GM19043 (cell line): ENCODE measurements around the gene GSDMA.

Experiments
- ATAC-seq: cut with Tn5 transposase; IDR thresholded peaks from one replicate; pipeline ENCODE4 v1.9.1; 2021; ENCODE audit warnings: low read depth; ENCODE audit not compliant: unreplicated experiment

GSDMA gene

DNA sequence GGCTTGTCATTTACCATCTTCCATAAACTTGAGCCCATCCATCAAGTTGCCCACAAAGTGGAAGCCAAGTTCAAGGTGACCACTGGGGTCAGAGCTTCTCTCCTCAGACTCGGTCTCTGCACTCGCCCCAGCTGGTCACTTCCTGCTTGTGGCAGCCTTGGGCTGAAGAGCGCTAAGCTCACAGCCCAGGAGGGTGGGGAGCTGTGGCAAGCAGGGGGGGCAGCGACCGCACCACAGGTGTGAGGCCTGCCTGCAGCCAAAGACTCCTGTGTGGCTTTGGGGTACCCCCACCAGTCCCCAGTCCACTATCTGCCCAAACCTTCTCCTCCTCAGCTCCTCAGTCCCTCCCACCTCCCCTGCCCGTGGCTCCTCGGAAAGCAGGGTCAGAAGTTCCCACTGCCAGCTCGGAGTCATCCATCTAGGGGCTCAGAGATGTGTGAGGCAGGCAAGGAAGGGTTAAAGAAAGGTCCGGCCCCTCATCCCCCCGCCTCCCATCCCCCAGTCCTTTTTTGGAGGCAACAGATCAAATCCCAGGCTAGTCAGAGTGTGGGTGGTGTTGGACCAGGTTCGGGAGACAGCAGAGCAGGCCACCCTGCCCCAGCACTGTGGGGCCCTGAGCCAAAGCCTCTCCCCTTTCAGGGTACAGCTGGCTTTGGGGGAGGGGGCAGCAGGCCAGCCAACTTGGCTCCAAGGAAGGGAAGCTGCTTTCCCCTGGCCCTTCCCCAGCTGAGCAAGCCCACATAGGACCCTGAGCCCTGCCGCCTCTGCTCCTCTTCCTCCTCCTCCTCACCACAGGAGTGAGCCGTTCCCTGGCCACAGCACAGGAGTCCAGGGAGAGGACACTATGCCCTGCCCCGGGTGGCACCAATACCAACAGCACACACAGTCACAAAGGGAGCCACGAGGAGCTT lies 55.7 kb downstream of the GSDMA start:
- no peak for ATAC-seq

DNA sequence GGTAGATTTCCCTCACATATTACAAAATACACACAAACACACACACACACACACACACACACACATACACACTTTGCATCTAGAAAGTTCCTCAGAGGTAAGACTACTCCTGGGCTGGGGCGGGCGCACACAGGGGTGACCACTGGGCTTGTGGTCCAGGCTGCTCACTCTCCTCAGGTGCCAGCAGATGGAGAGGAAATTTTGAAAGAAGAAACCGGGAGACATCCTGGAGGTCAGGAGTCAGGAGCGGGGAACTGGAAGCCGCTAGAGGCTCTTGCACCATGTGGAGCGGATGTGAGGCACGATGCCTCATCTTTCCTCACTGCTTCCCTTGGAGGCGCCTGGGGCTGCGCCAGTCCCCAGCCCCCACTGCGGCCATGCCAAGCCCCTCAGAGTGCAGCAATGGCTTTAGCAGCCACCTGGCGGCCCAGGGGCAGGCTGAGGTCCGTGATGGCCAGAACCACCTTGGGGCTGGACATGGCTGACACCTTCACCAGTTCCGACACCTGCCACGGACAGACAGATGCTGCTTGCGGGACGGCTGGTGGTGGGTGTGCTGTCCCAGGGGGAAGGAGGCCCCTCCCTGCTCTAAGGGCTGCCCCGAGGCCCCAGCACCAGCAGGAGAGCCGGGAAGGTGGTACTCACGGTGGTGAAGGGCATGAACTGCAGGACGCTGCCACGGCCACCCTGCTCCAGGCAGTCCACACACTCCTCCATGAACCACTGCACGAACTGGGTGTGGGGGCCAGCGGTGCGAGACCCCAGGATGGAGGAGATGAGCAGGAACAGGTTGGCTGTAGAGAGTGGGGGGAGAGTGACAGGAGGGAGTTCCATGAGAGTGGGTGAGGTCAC lies 56.6 kb downstream of the GSDMA start:
- no peak for ATAC-seq

DNA sequence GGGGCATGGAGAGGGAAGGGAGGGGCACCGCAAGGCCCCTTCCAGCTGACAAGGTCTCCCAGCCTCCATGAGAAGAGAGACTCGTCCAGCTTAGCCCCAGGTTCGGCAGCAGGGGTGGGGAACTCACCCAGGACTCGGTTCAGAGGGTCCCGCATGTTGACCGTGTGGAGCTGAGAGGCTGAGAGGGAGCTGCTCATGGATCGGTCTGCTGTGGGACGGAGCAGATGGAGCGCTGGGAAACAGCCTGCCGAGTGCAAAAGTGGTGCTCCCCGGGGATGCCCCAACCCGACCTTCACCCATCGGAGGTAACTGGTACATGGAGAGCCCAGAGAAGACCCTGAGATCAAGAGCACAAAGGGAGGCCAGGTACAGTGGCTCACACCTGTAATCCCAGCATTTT lies 57.3 kb downstream of the GSDMA start:
- no peak for ATAC-seq

DNA sequence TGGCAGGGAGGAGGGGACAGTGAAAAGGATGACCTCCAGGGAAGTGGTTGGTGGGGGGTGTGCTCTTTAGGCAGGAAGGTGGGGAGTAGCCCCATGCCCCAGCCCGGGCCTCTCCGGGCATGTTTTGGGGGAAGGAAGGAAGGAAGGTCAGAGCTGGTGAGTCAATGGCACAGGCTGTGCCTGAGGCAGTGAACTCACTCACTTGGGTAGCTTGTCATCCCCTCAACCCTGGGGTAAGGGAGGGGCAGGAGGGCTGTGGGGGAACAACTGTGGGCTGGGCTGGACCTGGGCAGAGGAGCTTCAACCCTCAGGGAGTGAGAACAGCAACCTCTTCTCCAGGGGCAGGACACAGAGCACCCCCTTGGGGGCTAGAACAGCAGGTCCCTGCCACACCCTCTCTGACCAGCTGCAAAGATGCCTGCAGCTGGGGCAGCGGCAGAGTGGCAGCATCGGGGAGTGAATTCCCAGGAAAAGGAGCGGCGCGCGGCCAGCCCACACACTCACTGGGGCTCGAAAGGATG lies 58.7 kb downstream of the GSDMA start:
- no peak for ATAC-seq

DNA sequence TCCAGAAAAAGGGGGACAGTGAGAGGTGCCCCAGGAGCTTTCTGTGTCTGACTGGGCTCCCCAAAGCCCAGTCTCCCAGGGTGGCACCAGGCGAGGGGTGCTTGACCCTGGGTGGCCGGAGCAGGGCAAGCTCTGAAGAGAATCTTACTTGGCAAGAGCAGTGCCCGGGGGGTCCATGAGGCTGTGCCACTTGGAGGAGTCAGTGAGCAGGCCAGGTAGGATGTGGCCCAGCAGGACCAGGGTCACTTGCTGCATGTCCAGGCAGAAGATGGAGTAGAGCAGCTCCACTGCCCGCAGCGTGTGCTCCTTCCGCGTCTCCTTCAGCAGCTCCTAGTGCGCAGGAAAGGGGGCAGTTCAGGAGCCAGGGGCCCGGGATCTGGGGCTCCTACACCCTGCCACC lies 59.7 kb downstream of the GSDMA start:
- no peak for ATAC-seq

DNA sequence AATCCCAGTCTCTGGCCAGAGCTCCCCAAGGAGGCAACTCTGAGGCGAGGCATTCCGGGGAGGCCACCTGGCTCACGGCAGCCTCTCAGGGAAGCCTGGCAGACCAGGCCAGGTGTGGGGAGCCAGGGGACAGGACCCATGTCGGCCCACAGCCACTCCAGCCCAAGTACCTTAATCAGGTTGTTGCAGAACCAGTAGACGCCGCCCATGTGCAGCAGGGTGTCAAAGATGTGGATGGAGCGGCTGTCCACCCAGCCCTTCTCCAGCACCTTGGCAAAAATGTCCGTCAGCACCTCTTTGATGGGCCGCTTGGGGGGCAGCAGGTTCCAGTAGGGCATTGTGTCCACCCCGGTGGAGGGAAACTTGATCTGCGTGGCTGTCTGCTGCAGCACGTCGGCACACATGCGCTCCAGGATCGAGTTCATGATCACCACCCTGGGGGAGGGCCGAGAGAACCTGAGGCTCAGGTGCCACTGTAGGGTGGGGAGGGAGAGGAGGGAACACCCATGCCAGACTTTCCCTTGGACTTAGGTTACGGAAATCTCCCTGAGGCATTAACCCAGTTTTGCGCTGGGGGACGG lies 60.2 kb downstream of the GSDMA start:
- no peak for ATAC-seq

DNA sequence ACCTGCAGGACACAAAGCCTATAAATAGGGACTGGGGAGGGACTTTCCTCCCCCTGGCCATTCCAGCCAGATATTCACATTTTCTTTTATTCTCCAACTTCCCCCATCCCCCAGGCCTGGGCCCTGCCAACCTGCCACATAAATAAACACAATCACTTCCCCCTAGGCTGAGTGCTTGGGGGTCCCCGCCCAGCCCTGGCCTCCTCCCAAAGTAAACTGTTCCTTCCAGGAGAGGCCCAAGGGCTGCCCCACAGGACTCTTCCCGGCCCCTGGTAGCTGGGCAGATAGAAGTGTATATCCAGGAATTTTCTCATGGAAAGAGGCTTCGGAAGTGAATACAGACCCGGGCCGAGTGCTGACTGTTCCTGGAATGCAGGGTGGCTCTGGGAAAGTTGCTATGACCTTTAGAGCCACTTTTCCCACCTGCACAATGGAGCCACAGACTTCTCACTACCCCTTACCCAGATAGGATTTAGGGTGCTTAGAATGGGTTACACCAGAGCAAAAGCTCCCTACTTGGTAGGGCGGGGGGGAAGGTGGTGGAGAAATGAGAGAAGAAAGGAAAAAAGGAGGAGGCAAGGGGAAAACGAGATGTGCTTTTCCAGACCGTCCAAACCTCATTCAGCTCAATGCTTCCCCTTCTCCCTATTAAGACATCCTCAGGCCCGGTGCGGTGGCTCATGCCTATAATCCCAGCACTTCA lies 60.9 kb downstream of the GSDMA start:
- no peak for ATAC-seq

DNA sequence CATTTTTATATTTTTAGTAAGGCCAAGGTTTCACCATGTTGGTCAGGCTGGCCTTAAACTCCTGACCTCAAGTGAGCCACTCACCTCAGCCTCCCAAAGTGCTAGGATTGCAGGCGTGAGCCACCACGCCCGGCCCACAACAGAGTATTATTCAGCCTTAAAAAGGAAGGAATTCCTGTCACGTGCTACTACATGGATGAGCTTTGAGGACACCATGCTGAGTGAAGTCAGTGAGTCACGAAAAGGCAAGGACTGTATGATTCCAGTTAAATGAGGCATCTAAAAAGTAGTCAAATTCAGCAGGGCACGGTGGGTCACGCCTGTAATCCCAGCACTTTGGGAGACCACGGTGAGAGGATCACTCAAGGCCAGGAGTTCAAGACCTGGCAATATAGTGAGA lies 62.1 kb downstream of the GSDMA start:
- no peak for ATAC-seq

DNA sequence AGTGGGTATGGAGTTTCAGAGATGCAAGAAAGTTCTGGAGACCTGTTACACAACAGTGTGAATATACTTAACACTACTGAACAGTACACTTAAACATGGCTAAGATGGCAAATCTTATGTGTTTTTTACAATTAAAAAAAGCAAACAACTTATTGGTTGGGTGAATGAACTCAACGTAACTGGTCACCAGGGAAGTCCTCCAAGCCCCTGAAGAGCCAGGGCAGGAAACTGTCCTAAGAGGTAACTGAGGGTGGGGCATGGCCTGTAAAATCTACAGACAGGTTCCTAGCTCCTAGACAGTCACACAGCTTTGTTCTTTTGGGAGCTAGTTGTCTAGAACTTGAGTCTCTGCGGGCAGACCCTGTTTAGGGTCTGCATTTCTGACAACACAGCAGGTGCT lies 62.8 kb downstream of the GSDMA start:
- ATAC-seq, result no peak

DNA sequence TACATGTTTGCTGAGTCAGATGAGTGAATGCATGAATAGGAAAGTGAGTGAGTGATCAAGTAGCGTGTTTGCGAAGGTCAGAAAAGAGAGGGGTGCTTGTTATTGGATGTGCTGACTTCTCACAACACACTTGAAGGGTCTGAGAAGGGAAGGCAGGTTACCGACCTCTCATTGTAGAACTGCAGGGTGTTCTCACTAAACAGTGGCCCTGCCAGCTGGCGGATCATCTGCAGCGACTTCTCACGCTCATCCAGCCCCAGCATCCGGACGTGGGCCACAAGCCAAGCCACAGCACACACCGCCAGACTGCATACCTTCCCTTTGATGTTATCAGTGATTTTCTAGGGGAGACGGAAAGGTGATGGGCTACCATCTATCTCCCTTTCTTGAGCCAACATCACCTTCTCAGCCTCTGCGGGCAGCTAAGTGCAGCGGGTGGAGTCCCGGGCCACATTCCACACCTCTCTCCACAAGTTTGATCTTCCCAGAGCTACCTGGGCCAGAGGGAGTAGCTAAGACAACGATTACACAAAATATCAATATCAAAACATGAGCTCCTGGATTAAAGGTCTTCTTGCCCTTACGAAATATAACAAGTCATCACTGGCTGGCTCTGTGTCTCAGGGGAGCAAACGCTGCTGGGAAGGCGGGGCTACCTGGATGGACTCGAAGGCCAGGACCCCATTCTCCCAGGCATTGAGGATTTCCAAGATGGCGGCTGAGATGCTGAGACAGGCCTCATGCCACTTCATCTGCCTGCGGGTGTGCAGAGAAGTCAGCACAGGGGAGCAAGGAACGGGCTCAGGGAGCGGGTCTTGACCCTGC lies 63.4 kb downstream of the GSDMA start:
- no peak for ATAC-seq

DNA sequence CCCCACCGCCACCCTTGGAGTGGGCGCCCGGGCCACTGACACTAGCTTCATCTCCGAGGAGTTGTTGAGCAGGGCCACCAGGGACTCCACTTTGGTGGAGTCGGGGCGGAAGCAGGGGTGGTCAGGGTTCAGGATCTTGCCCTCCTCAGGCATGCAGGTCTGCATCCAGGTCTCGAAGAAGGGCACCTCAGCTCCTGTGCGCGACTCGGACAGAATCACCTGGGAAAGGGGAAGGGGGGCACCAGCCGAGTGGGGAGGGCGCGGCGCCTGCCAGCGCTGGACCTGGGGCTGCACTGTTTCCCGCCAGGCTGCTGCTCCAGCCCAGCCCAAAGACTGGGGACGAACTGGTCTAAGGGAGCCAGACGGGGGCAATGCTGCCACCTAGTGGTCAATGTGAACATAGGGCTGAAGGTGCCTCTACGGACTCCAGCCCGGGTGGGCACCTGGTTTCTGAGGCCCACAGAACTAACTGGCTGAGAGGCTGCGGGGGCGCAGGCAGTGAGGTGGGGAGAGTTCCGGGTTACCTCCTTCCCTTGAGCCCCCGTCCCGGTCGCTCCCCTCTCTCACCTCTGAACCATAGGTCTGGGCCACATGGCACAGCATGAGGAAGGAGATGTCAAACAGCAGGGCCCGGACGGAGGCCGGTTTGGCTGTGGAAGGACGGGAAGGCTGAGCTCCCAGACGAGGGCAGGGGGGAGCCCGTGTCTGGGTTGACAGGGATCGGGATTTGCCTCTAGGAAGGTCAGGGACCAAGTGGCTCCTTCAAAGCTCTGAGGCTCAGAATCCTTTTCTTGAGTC lies 64.2 kb downstream of the GSDMA start:
- ATAC-seq, result no peak
